Neural cell (in vitro differentiated cells): ENCODE data around the gene HPS4. TPM values are rescaled to one million over a fixed set of nuclear protein-coding genes. Genes with fewer than 3 reads are reported as not detected.

ENCODE experiments used
- H2AFZ ChIP-seq: fragments of 200-600, 300-800 bp; sonication (generic), shearing (Covaris generic); 2 replicates; pipeline ENCODE4 v1.6.0; 2014; ENCODE audit warnings: low read depth, mild to moderate bottlenecking, antibody characterized with exemption, low read length, moderate library complexity
- H3F3A ChIP-seq: fragments of 200-600 bp; shearing (Covaris generic); 2 replicates; pipeline ENCODE4 v1.6.1; 2016; ENCODE audit warnings: mild to moderate bottlenecking, moderate library complexity, mixed read lengths, antibody characterized with exemption, low read length; ENCODE audit not compliant: insufficient read depth, poor library complexity, severe bottlenecking
- H3K27ac ChIP-seq: fragments of 200-600, 300-800 bp; sonication (generic), shearing (Covaris generic); 2 replicates; pipeline ENCODE4 v1.5.1; 2014; ENCODE audit warnings: mild to moderate bottlenecking, low read length, moderate library complexity
- H3K27me3 ChIP-seq: fragments of 300-800, 200-600 bp; sonication (generic), shearing (Covaris generic); 2 replicates; pipeline ENCODE4 v1.6.0; 2014; ENCODE audit warnings: mild to moderate bottlenecking, low read depth, low read length, moderate library complexity; ENCODE audit not compliant: insufficient read depth
- H3K36me3 ChIP-seq: fragments of 300-800, 200-600 bp; sonication (generic), shearing (Covaris generic); 2 replicates; pipeline ENCODE4 v1.5.1; 2014; ENCODE audit warnings: mild to moderate bottlenecking, antibody characterized with exemption, low read length, moderate library complexity; ENCODE audit not compliant: insufficient read depth
- H3K4me2 ChIP-seq: fragments of 300-800, 200-600 bp; sonication (generic), shearing (Covaris generic); 2 replicates; pipeline ENCODE4 v1.6.0; 2014; ENCODE audit warnings: mild to moderate bottlenecking, low read length
- H3K4me3 ChIP-seq: fragments of 300-800, 200-600 bp; sonication (generic), shearing (Covaris generic); 2 replicates; pipeline ENCODE4 v1.5.1; 2014; ENCODE audit warnings: mild to moderate bottlenecking, low read length, moderate library complexity
- H3K79me2 ChIP-seq: fragments of 200-600 bp; shearing (Covaris generic); replicated peaks from 2 replicates; pipeline ENCODE4 v1.6.0; 2014; ENCODE audit warnings: mild to moderate bottlenecking, low read length, moderate library complexity; ENCODE audit not compliant: insufficient read depth
- H3K9ac ChIP-seq: fragments of 300-800, 200-600 bp; sonication (generic), shearing (Covaris generic); 2 replicates; pipeline ENCODE4 v1.6.1; 2016; ENCODE audit warnings: mild to moderate bottlenecking, low read length, mixed read lengths
- H3K9me2 ChIP-seq: fragments of 200-600 bp; shearing (Covaris generic); 2 replicates; pipeline ENCODE4 v1.6.1; 2016; ENCODE audit warnings: mild to moderate bottlenecking, low read length, mixed read lengths; ENCODE audit not compliant: insufficient read depth
- H3K9me3 ChIP-seq: fragments of 200-600, 300-800 bp; sonication (generic), shearing (Covaris generic); 2 replicates; pipeline ENCODE4 v1.6.1; 2016; ENCODE audit warnings: mild to moderate bottlenecking, mixed run types, low read length, moderate library complexity, mixed read lengths
- H4K20me1 ChIP-seq: fragments of 200-600 bp; shearing (Covaris generic); 2 replicates; pipeline ENCODE4 v1.6.1; 2016; ENCODE audit warnings: mild to moderate bottlenecking, mixed run types; ENCODE audit not compliant: insufficient read depth
- EP300 ChIP-seq: fragments of 450-650 bp; conservative IDR thresholded peaks from 2 replicates; pipeline ENCODE4 v1.6.1; 2014; ENCODE audit warnings: antibody characterized with exemption, mild to moderate bottlenecking, moderate library complexity; ENCODE audit not compliant: poor library complexity, severe bottlenecking
- EZH2 ChIP-seq: fragments of 200-600, 300-800 bp; shearing (Covaris generic), sonication (generic); IDR thresholded peaks from 2 replicates; pipeline ENCODE4 v1.6.1; 2014; ENCODE audit warnings: antibody characterized with exemption, low read length, borderline replicate concordance, mild to moderate bottlenecking; ENCODE audit not compliant: insufficient read depth, poor library complexity, severe bottlenecking
- MXI1 ChIP-seq: fragments of 450-650 bp; conservative IDR thresholded peaks from 2 replicates; pipeline ENCODE4 v1.6.1; 2014; ENCODE audit warnings: antibody characterized with exemption, mild to moderate bottlenecking; ENCODE audit not compliant: poor library complexity, severe bottlenecking
- POLR2AphosphoS5 ChIP-seq: IDR thresholded peaks from 2 replicates; pipeline ENCODE4 v1.6.1; 2012
- RAD21 ChIP-seq: fragments of 450-650 bp; conservative IDR thresholded peaks from 2 replicates; pipeline ENCODE4 v1.6.1; 2014; ENCODE audit warnings: antibody characterized with exemption, mild to moderate bottlenecking, moderate library complexity
- REST ChIP-seq: IDR thresholded peaks from 2 replicates; pipeline ENCODE4 v1.6.1; 2012; ENCODE audit warnings: borderline replicate concordance
- SMC3 ChIP-seq: fragments of 450-650 bp; conservative IDR thresholded peaks from 2 replicates; pipeline ENCODE4 v1.6.1; 2014; ENCODE audit warnings: antibody characterized with exemption, mild to moderate bottlenecking, moderate library complexity; ENCODE audit not compliant: poor library complexity
- TAF1 ChIP-seq: IDR thresholded peaks from 2 replicates; pipeline ENCODE4 v1.6.1; 2012; ENCODE audit warnings: low read depth
- polyA plus RNA-seq: library from polyadenylated mRNA; depleted of rRNA; stranded (reverse); fragments of >200 nt; gene quantifications from 2 replicates; pipeline ENCODE4 v1.2.3, GENCODE V29; 2014
- TF ChIP-seq, protein P1 (sequence below): fragments of 450-650 bp; IDR thresholded peaks from 2 replicates; pipeline ENCODE4 v1.5.1; 2014; ENCODE audit warnings: antibody characterized with exemption, mild to moderate bottlenecking, moderate library complexity; ENCODE audit not compliant: poor library complexity, severe bottlenecking

The HPS4 gene
- polyA plus RNA-seq, 1 donor from 2014 or later, result 54.1 TPM

DNA sequence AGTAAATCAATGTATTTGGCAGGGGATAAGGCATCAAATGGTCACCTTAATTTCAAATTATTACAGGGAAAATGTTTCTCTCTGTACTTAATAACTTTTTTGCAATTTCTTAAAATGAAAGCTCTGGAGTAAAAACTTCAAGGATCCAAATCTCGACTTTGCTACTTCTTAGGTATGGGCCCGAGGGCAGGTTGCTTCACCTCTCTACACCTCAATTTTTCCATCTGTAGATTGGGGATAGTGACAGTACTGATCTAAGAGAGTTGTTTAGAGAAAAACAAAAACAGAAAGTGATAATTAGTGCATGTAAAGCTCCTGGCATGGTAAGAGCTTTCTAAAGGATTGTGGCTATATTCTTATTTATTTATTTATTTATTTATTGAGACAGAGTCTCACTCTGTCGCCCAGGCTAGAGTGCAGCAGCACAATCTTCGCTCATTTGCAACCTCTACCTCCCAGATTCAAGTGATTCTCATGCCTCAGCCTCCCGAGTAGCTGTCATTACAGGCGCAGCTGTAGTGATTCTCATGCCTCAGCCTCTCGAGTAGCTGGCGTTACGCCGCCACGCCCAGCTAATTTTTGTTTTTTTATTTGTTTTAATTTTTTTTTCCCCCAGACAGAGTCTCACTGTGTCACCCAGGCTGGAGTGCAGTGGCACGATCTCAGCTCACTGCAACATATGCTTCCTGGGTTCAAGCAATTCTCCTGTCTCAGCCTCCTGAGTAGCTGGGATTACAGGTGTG lies 31.0 kb upstream of the HPS4 start:
- Histone ChIP-seq H2AFZ (no peak overlapping the region), H3K79me2 (peaks cover 35% of the 10 kb centered on the region), H3K9me2 (no peaks in the 10 kb centered on the region), H3K4me2 (no peak overlapping the region), H4K20me1 (no peaks in the 10 kb centered on the region), H3K9ac (no peak overlapping the region), H3K36me3 (no peaks in the 10 kb centered on the region), H3K27me3 (no peaks in the 10 kb centered on the region), H3F3A (no peaks in the 10 kb centered on the region), H3K4me3 (no peak overlapping the region), H3K9me3 (no peaks in the 10 kb centered on the region), H3K27ac (no peak overlapping the region)
- TF ChIP-seq SMC3, result no peak
- TF ChIP-seq, protein P1, sequence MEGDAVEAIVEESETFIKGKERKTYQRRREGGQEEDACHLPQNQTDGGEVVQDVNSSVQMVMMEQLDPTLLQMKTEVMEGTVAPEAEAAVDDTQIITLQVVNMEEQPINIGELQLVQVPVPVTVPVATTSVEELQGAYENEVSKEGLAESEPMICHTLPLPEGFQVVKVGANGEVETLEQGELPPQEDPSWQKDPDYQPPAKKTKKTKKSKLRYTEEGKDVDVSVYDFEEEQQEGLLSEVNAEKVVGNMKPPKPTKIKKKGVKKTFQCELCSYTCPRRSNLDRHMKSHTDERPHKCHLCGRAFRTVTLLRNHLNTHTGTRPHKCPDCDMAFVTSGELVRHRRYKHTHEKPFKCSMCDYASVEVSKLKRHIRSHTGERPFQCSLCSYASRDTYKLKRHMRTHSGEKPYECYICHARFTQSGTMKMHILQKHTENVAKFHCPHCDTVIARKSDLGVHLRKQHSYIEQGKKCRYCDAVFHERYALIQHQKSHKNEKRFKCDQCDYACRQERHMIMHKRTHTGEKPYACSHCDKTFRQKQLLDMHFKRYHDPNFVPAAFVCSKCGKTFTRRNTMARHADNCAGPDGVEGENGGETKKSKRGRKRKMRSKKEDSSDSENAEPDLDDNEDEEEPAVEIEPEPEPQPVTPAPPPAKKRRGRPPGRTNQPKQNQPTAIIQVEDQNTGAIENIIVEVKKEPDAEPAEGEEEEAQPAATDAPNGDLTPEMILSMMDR, result no peak

- H3K9me3 ChIP-seq, result no peaks in the 10 kb centered on the region
- no peaks in the 10 kb centered on the region for H3K36me3 ChIP-seq
- peaks cover 35% of the 10 kb centered on the region for H3K79me2 ChIP-seq
- no peaks in the 10 kb centered on the region for H3F3A ChIP-seq
- no peak overlapping the region for H3K27ac ChIP-seq
- H3K4me2 ChIP-seq, result peak overlapping the region; percentile 77
- H4K20me1 ChIP-seq, result no peaks in the 10 kb centered on the region
- H3K4me3 ChIP-seq, result peak overlapping the region; percentile 72
- TF ChIP-seq RAD21 (no peak), EZH2 (no peak), SMC3 (no peak), TAF1 (no peak), EP300 (no peak), MXI1 (no peak)
- TF ChIP-seq, protein P1, result no peak
- no peak overlapping the region for H2AFZ ChIP-seq
- H3K9ac ChIP-seq, result no peak overlapping the region
- no peaks in the 10 kb centered on the region for H3K9me2 ChIP-seq
- H3K27me3 ChIP-seq, result no peaks in the 10 kb centered on the region
Measured at GRCh38 chr22:26513838-26514237, 30.3 kb upstream of the HPS4 start.

GRCh38 chr22:26512149-26512793 lies 28.7 kb upstream of the HPS4 start, which contains the start of gene TFIP11:
Gene TFIP11, minus strand, starts transcription at chr22:26512473. Its CDS starts 2,201 bp downstream, at chr22:26510272.
- peak within 1 kb of the TSS; percentile 92 for H2AFZ ChIP-seq
- H3K27me3 ChIP-seq, result no peaks in the 10 kb centered on the region
- H4K20me1 ChIP-seq, result no peaks in the 10 kb centered on the region
- TF ChIP-seq POLR2AphosphoS5, result peak; percentile 96
- TF ChIP-seq REST, result no peak
- TF ChIP-seq SMC3, result no peak
- peak; percentile 55 for TF ChIP-seq EP300
- TF ChIP-seq MXI1, result peak; percentile 97
- peak; percentile 59 for TF ChIP-seq RAD21
- TF ChIP-seq TAF1, result peak; percentile 69
- TF ChIP-seq, protein P1, result peak; percentile 23
- no peaks in the 10 kb centered on the region for H3K9me2 ChIP-seq
- peak within 1 kb of the TSS; percentile 74 for H3K27ac ChIP-seq
- H3K9ac ChIP-seq, result peak within 1 kb of the TSS; percentile 82
- peak within 1 kb of the TSS; percentile 72 for H3K4me3 ChIP-seq
- H3K36me3 ChIP-seq, result no peaks in the 10 kb centered on the region
- peak within 1 kb of the TSS; percentile 99 for H3K4me2 ChIP-seq
- no peaks in the 10 kb centered on the region for H3F3A ChIP-seq
- no peaks in the 10 kb centered on the region for H3K9me3 ChIP-seq
- peaks cover 35% of the 10 kb centered on the region for H3K79me2 ChIP-seq
